GM21717 (cell line): ENCODE measurements around the gene GHR.

Experiments
- ATAC-seq: cut with Tn5 transposase; IDR thresholded peaks from one replicate; pipeline ENCODE4 v1.9.1; 2021; ENCODE audit warnings: mild to moderate bottlenecking, moderate library complexity; ENCODE audit not compliant: unreplicated experiment

GHR gene

DNA sequence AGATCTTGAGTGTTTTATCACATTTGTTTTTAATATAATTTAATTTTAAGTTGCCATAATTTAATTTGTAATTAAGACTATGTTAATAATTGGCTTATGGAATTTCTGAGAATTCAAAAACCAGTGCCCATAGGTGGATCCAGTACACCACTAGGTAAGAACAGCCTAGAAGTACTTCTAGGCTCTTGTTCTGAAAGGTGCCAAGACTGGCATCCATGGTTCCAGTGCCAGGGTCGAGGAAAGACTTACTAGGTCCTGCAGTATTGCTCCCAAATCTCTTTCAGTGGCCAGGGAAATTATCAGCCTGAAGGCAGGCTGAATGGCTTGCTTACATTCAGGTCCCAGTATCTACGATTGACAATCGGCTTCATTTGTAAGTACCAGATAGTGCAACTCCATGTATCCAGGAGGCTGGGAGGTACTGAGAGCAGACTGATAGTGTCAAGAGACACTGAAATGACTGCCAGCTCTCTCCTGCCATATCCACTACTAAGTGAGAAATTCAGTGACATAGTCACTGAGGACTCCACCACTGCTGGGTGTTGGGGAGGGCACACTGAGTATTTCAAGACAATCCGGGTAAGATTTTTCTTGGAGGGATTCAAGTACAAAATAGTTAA, 174.2 kb downstream of the GHR start:
- no peak for ATAC-seq

DNA sequence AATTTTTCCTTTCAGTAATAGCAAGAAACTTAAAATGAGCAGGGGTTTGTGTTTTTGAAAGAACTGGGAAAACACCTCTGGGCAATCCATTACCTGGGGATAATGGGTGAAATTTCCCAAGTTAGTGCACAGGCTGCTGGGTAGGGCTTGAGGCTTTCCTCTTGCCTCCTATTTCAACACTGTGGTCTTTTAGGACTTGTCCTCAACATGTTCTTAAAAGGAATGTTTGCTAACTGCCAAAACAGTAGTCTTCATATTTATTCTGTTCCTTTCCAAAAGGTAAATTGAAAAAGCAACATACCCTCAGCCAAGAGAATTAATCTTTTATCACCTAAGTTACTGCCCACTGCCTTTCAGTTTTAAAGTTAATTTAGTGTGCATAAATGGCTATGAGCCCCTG, 175.1 kb downstream of the GHR start:
- no peak for ATAC-seq

DNA sequence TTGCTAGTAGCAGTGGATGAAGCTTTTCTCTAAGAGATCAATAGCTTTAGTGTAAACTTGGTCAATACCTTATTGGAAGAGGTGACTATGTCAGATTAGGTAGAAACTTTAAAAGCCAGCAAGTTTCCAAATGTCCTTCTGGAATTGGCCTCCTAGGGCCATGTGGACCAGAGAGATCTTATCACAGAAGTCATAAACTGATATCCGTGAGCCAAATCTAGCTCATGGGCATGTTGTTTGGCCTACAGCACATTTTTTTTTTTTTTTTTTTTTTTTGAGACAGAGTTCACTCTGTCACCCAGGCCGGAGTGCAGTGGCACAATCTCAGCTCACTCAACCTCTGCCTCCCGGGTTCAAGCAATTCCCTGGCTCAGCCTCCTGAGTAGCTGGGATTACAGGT, 175.9 kb downstream of the GHR start:
- ATAC-seq: no peak

GRCh38 chr5:42600441-42600840, 177.2 kb downstream of the GHR start:
- ATAC-seq: no peak

GRCh38 chr5:42604171-42604711, 181.0 kb downstream of the GHR start:
- no peak for ATAC-seq

DNA sequence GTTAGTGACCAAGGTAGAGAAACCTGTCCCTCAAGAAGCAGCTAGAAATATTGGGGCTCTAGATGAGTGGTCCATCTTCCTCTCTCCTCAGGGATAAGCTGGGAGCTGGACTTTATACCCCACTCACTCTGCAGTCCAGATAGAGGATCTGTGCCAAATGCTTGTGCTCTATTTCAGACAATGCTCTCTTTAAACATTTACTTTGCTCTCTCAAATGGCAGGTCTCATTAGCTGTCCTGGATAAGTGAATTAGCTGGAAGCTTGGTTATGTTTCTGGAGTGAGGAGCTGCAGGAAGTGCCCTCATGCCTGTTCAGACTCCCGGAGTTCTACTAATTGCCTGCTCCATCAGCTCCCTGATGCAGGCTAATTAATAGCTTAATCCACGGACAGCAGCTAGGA, 182.3 kb downstream of the GHR start:
- ATAC-seq: no peak

DNA sequence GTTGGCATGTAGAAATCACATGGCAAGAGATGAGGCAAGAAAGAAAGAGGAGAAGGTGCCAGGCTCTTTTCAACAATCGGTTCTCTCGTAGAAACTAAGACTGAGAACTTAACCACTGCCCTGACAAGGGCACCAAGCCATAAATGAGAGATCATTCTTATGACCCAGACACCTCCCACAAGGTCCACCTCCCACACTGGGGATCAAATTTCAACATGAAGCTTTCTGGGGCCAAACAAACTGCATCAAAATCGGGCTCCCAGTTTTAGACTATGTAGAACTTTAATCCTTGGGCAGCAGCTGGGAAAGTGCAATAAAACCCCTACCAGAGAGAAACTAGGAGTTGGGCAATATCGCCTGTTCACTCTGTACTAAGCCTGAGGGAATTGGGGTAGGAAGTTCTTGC, 183.2 kb downstream of the GHR start:
- ATAC-seq: no peak

GRCh38 chr5:42611437-42611836, 188.2 kb downstream of the GHR start:
- ATAC-seq: no peak

DNA sequence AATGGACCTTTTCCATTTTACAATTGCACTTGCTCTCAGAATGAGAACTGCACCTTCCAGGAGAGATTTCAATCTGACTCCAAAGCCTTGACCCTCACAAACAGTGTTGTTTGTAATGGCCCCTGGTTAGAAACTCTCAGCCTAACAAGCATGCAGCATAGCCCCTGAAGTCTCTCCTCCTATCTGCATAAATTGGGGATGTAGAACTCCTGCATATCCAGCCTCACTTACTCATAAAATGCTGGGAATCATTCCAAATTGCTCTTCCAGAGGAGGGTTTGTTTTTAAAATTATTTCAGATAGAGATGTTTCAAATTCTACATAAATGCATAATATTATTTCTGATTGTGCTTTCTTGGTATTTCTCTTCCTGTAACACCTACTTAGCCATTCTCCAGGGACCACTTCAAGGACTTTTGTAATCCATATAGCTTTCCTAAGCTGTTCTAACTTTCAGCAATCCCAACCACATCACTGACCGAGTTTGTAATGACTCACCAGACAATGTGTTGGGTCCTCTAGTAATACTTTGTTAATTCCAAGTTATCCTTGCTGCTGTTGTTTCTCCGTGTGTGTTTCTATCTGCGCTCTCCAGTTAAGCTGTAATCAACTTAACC, 189.6 kb downstream of the GHR start:
- ATAC-seq: no peak

GRCh38 chr5:42614509-42614908, 191.3 kb downstream of the GHR start:
- ATAC-seq: no peak

GRCh38 chr5:42620579-42621216, 197.5 kb downstream of the GHR start:
- ATAC-seq: no peak

DNA sequence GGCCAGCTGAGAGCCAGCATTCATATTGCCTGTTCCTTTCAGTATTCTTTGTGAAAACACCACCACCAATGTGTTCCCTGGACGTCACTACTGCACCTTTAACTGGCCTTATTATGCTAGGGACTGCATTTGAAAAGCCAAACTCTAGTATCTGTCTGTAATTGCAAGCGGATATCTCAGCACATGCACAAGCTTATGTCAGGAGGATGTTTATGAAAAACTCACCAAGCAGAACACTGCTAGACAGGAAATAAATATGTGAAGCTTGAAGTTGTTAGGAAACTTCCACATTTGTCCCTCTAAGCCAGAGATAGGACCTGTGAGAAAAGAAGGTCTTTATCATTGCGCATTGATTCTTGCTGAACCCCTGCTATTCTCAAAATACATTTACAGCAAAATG, 198.0 kb downstream of the GHR start:
- no peak for ATAC-seq

- no peak for ATAC-seq
These were observed 198.4 kb downstream of the GHR start for GRCh38 chr5:42621662-42622061.

DNA sequence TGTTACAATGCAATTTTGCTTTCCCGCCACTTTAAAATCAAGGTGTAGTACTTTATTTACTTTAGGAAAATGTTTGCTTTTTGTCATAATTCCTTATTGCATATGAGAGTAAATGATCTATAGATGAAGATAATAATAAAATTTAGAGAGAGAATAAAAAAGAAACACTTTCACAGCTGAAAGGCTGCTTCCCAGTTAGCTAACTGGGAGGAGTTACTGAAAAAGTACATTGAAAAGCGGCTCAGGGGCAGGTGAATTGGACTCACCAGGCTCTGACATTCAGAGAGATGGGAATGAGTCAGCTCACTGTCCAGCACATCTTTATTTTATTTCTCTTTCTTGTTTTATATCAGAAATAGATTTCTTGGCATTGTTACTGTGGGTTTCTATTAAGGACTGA, 201.7 kb downstream of the GHR start:
- no peak for ATAC-seq

DNA sequence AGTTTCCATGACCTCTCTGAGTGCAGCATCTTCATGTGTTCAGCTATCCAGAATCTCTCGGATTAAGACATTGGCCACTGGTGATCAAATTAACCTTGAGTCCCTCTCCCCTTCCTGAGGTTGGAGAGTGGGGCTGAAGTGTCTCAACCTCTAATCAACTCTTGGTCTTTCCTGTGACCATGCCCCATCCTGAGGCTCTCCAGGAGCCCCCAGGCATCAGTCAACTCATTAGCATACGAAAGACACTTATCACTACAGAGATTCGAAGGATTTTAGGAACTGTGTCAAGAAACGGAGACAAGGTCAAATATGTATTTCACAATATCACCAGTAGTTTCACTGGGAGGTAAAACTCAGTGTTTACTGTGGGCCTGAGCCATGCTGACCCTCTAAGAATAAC, 203.2 kb downstream of the GHR start:
- ATAC-seq: no peak

DNA sequence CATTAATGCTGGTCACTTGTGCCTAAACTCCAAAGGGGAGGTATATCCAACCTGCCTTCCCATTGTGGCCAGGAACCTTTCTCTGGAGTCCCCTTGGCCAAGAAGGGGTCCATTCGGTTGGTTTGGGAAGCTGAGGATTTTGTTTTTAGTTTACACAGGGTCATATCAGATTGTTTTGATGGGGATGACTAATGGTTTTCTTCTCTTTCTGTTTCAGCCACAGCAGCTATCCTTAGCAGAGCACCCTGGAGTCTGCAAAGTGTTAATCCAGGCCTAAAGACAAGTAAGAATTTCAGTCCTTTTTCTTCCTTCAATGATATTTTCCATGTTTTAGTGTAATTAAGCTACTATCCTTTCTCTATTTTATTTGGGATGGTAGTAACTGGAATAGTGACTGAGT, 205.6 kb downstream of the GHR start:
- no peak for ATAC-seq

GRCh38 chr5:42629284-42629683, 206.0 kb downstream of the GHR start:
- ATAC-seq: no peak

DNA sequence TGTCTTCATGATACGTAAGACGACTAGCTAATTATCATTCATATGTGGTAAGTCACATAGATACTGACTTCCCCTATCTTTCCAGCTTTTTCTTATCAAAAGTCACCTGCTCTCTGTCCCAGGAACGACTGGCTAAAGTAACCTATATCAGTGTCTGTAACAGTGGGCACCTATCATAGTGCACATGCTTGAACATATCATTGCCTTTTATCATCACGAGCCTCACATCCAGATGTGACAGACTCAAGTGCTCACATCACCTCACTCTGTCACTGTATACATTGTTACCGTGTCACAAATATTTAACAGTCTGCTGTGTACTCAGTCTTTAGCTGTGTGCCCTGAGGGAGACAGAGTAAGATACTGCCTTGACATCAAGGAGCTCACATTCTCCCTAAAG, 208.0 kb downstream of the GHR start:
- no peak for ATAC-seq

- ATAC-seq: no peak
These were observed 209.2 kb downstream of the GHR start for GRCh38 chr5:42632354-42632900.

DNA sequence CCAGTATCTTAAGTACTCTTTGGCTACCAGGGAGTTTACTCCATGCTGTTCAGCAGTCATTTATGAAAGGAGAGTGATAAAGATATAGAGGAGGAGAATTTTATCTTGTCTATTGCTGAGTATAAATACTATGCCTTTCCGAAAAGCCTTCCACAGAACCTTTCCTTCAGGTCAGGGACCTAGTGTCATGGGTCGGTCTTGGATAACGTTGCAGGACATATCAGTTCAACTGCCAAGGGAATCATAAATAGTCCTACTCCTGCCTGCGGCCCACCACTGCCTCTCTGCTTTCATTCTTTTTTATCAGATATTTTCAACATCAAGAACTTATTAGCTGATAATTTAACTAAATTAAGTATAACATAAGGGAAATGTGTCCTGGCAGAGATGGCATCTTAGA, 211.3 kb downstream of the GHR start:
- no peak for ATAC-seq

- ATAC-seq: no peak
These were observed 213.2 kb downstream of the GHR start for GRCh38 chr5:42636425-42636824.

DNA sequence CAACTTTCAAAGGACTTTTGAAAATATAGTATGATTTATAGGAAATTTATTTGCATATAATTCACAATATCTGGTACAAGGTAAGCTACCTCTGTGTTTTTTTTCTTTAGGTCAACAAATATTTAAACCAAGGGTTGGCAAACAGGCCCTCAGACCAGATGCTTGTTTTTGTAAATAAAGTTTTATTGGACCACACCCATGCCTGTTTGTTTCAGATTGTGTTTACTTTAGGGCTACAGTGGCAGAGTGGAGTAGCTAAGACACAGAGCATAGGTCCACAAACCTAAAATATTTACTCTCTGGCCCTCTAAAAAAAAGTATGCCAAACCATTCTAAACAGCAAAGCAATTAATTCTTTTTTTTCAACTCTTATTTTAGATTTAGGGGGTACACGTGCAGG, 213.7 kb downstream of the GHR start:
- no peak for ATAC-seq
